Measurements from ENCODE around the gene AGRN.
"Not testable (repeated sequence)": the region's sequence is repeated elsewhere in the genome, so short reads cannot be mapped to it uniquely, and the experiment has no call there.

AGRN gene

DNA sequence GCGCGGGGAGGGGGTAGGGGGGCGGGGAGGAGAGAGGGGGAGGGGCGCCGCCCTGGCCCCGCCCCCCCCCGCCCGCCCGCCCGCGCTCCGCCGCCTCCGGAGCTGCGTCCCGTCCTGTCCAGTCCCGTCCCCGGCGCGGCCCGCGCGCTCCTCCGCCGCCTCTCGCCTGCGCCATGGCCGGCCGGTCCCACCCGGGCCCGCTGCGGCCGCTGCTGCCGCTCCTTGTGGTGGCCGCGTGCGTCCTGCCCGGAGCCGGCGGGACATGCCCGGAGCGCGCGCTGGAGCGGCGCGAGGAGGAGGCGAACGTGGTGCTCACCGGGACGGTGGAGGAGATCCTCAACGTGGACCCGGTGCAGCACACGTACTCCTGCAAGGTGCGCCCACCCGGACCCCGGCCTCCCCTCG lies at the start of gene AGRN:
Gene AGRN (plus strand): TSS at position 121 of the 405 bp plus-strand sequence. CDS start 53 bp downstream, at position 174.
- DNase-seq (ENCODE audit: low read depth in 2 of 2), result no peak

DNA sequence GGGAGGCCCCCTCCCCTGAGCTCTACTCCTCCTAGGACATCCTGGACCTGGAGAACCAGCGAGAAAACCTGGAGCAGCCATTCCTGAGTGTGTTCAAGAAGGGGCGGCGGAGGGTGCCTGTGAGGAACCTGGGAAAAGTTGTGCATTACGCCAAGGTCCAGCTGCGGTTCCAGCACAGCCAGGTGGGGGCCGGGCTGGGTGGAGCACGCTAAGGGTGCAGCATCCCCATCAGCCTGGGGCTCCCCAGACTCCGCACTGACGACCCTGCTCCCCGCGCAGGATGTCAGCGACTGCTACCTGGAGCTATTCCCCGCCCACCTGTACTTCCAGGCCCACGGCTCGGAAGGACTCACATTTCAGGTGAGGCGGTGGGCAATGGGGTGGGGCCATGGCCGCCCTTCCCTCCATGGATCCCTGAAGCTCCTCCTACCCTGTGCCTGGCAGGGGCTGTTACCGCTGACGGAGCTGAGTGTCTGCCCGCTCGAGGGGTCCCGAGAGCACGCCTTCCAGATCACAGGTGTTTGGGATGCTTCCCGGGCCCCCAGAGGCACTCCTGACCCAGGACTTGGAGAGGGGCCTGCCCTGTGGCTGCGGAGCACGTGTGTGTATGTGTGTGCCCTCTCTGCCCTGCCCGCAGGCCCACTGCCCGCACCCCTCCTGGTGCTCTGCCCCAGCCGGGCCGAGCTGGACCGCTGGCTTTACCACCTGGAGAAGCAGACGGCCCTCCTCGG lies 49.5 kb upstream of the AGRN start:
- no peak for DNase-seq (ENCODE audit: low read depth in 2 of 2)

DNA sequence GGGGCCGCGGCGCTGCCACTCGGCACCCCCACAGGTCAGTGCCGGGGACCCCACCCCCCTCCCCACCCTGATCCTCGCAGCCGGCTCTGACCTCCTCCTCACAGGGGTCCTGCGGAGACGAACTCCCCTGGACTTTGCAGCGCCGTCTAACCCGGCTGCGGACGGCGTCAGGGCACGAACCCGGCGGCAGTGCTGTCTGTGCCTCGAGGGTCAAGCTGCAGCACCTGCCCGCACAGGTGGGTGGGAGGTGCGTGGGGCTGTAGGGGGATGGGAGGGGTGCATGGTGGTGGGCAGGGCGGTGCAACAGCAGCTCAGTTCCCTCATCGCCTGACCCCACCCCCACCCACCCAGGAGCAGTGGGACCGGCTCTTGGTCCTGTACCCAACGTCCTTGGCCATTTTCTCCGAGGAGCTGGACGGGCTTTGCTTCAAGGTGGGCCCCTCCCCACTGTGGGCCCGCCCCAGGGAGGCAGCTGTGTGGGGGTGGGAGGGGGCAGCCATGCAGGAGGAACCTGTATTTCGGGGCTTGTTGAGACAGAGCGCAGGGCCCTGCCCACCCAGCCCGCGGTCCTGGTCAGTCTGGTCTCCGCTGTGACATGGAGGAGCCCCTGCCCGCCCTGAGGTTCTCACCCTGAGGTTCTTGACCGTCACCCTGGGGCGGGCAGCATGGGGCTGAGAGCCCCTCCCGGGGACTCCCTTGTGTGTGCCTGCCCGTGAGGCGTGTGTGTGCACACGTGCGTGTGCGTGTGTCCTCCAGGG lies 48.8 kb upstream of the AGRN start:
- DNase-seq (ENCODE audit: low read depth in 2 of 2), result no peak

DNA sequence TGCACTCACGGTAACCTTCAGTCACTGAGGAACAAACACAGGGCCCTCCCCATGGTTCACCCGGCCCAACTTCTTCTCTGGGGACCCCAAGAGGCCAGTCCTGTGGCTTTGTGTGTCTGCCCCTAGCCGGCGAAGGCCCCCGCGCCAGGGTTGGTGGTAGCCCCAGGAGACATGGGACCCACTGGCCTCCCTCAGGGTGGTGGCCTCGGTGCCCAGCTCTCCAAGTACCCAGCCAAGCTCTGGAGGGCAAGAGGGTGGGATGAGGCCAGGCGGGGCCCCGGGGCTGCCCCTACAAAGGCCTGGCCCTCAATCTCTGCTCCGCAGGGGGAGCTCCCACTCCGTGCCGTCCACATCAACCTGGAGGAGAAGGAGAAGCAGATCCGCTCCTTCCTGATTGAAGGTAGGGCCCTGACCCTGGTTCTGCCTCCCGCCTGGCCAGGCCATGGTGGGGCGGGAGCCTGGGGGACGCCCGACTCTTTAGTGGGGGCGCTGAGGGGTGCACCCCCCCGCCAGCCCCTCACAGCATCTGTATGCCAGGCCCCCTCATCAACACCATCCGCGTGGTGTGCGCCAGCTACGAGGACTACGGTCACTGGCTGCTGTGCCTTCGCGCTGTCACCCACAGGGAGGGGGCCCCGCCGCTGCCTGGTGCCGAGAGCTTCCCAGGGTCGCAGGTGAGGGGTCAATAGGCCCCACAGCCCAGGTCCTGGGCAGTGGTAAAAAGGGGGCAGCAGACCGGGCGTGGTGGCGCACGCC lies 48.0 kb upstream of the AGRN start:
- DNase-seq (ENCODE audit: low read depth in 2 of 2), result no peak

DNA sequence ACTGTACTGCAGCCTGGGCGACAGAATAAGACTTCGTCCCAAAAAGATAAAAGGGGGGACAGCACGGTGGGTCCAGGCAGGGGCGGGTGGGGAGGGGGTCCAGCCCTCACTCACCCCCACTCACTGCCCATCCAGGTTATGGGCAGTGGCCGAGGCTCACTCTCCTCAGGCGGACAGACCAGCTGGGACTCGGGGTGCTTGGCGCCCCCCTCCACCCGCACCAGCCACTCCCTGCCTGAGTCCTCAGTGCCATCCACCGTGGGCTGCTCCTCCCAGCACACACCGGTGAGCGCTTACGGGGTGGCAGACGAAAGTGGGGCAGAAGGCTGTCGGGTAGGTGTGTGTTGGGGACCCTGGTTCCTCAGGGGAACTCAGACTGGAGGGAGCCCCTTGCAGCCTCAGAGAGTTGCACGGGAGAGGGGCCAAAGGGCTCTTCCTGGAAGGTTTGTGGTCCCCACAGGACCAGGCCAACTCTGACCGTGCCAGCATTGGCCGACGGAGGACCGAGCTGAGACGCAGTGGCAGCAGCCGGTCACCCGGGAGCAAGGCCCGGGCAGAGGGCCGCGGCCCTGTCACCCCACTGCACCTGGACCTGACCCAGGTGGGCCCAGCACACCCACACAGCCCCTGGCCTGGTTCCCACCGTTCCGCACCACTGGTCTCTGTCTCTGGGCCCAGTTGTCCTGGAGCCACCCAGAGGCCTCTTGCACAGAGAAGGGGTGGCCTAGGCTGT lies 47.0 kb upstream of the AGRN start:
- no peak for DNase-seq (ENCODE audit: low read depth in 2 of 2)

DNA sequence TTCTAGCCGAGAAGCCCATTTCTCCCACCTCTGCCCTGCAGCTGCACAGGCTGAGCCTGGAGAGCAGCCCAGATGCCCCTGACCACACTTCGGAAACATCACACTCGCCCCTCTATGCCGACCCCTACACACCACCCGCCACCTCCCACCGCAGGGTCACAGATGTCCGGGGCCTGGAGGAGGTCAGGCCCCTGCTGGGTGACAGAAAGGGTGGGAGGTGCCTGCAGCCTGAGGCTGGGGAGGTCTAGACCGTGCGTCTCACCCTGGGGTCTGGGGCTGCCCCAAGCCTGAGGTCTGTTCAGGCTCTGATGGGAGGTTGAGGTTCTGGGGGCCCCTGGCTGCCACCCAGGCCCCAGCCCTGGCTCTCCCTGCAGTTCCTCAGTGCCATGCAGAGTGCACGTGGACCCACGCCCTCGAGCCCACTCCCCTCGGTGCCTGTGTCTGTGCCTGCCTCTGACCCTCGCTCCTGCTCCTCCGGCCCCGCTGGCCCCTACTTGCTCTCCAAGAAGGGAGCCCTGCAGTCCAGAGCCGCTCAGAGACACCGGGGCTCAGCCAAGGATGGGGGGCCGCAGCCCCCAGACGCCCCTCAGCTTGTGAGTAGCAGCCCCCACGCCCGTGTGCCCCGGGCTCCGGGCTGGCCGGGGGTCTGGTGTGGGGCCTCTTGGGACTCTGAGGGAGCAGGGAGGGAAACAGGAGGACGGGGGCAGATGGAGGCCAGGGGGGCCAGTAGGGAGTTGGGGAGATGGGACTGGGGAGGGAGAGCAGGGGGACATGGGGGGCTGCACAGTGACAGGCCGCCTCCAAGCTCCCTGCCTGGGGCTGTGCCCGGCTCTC lies 46.2 kb upstream of the AGRN start:
- DNase-seq (ENCODE audit: low read depth in 2 of 2), result no peak

DNA sequence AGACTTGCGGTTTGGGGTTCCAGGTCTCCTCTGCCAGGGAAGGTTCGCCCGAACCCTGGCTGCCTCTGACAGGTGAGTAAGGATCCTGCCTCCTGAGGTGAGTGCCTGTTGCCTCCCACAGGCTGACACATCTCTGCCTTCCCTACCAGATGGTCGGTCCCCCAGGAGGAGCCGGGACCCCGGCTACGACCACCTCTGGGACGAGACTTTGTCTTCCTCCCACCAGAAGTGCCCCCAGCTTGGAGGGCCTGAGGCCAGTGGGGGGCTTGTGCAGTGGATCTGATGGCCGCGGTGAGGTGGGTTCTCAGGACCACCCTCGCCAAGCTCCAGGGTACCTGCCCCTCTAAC lies 45.7 kb upstream of the AGRN start:
- DNase-seq (ENCODE audit: low read depth in 2 of 2), result no peak

DNA sequence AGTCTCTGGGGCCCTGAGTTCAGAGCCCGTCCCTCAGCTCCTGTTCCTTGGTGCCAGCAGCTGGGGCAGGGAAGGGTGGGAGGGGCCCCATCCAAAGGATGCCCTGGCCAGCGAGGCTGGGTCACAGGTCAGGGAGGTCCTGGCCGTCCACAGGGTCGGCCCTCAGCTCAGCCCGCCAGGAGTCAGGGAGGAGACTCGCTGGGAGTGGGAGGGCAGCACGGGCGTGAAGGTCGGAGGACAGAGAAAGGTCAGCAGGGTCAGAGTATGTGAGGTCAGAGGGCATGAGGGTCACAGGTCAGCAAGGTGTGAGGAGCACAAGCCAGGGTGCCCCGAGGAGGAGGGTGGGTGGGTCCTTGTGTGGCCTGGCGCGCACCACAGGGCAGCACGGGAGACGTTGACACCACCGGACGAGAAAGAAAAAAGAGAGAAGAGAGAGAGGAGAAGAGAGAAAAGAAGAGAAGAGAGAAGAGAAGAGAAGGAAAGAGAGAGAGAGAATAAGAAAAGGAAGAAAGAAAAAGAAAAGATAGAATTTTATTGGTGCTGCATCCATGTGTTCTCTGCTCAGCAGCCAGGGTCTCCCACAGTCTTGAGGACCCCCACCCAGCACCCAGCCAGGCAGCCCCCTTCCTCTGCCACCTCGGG lies 45.1 kb upstream of the AGRN start:
- no peak for DNase-seq (ENCODE audit: low read depth in 2 of 2)

DNA sequence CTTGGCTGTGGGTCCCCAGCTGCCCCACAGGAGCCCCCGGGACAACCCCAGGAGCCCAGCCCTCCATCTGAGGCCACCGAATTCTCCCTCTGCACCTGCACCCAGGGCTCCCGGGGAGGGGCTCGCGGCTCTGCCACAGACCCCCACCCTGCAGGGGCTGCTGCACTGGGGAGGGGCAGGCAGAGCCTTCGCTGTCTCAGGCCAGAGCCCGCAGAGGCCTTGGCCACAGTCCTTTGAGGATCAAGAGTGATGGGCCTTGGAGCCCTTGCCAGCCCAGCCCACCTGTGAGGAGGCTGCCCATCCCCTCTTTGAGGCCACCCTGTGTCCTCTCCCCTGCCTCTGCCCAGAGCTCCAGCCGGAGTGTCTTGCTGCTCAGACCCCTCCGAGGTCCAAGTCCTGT lies 44.6 kb upstream of the AGRN start:
- DNase-seq (ENCODE audit: low read depth in 2 of 2), result no peak

DNA sequence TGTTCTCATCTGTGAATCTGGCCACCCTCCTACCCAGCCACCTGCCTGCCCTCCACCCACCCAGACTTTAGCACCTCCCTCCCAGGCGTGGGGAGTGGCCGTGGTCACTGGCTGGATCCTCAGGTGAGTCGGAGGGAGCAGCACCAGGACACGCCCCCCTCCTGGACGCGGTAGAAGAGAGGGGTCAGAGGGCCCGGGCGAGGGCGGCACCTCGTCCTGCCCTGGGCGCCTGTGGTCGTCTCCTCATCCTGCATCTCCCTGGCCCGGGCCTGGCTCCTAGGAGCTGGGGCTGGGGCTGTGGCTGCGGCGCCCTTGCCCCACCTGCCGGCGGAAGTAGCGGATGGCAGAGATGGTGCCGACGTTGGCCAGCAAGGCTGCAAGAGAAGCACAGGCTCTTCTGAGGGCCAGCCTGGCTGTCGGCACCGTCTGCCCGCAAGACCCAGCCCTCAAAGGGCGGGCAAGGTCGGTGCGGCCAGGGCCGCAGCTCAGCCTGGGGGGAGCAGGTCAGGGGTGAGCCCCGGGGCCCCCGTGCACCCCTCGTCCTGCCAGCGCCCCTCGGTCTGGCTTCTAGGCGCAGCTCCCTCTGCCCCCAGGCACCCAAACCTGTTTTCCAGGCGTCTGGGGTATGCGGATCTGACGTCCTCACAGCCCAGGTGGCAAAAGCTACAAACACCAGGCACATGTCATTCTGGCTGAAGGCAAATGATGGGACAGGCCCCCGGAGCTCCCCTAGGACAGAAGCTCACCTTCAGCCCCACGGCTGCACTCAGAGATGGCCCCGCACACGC lies 43.8 kb upstream of the AGRN start:
- DNase-seq (ENCODE audit: low read depth in 2 of 2), result no peak

DNA sequence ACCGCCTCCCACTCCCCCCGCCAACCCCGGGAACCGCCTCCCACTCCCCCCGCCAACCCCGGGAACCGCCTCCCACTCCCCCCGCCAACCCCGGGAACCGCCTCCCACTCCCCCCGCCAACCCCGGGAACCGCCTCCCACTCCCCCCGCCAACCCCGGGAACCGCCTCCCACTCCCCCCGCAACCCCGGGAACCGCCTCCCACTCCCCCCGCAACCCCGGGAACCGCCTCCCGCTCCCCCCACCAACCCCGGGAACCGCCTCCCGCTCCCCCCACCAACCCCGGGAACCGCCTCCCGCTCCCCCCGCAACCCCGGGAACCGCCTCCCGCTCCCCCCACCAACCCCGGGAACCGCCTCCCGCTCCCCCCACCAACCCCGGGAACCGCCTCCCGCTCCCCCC lies 43.1 kb upstream of the AGRN start:
- DNase-seq (ENCODE audit: low read depth in 2 of 2), result not testable (repeated sequence)

DNA sequence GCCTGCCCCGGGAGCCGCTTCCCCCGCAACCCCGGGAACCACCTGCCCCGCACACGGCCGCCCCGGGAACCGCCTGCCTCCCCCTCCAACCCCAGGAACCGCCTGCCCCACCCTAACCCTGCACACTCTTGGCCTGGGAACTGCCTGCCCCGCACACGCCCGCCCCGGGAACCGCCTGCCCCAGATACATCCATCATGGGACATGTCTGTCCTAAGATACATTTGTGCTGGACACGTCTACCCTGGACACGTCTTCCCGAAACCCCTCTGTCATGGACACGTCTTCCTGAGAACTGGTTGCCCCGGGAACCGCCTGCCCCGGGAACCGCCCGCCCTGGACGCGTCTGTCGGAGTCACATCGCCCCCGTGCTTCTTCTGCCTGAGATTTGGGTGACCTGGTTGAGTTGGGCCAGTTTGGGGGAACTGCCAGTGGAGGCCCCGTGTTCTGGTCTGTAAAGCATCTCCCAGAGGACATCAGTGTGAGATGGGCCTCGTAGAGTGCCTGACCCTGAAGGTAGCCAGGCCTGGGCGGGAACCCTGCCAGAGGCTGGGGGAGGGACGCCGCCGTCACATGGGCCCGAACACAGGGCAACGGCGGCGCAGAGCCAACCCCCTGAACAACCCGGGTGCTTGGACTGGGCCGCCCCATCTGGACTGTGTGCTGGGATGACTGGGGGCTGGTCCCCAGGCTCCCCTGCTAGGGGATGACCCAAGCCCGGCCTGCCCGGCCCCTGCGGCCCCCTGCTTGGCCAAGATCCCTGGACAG lies 41.7 kb upstream of the AGRN start:
- no peak for DNase-seq (ENCODE audit: low read depth in 2 of 2)

DNA sequence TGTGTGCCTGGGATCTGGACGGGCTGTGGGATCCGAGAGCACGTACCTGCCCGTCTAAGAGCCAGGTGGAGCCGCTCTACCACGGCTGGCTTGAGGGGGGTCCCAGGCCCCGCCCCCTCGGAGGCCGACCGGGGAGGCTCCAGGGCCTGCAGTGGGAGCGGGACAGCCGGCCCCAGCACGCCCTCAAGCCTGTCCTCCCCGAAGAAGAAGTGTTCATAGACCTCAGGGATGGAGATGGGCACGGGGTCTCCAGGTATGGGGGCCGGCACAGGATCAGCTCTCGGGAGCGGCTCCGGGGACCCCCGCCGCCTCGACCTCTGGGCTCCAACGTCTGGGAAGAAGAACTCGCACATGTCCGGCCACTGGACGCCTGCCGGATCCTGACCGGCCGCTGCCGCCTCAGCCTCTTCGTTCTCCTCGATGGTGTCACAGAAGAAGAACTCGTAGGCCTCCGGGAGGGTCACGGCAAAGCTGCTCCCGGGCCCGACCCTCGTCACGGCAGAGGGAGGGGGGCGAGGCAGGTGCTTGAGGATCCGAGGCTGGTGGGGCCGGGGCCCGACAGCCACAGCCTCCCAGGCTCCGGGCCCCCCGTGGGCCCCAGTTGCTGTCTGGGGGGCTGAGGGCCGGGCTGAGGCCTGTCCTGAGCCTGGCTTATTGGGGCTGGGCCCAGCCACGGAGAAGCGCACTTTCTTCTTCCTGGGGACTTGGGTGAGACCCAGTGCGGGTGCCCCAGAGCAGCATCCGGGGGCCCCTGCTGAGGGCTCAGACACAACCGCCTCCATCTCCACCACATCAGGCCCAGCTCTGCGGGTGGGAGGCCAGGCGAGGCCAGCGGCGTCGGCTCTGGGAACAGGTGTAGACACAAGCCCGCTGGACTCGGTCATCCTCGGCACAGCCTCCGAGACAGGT lies 40.8 kb upstream of the AGRN start:
- DNase-seq (ENCODE audit: low read depth in 2 of 2), result no peak

DNA sequence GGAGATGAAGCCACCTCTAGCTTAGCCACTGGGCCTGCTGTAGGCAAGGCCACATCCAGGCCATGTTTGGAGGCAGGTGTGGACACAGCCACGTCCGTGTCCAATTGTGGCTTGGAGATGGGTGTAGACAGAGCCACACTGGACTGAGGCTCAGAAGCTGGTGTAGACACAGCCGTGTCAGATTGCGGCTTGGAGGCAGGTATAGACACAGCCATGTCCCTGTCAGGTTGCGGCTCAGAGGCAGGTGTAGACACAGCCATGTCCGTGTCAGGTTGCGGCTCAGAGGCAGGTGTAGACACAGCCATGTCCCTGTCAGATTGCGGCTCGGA lies 40.2 kb upstream of the AGRN start:
- no peak for DNase-seq (ENCODE audit: low read depth in 2 of 2)

DNA sequence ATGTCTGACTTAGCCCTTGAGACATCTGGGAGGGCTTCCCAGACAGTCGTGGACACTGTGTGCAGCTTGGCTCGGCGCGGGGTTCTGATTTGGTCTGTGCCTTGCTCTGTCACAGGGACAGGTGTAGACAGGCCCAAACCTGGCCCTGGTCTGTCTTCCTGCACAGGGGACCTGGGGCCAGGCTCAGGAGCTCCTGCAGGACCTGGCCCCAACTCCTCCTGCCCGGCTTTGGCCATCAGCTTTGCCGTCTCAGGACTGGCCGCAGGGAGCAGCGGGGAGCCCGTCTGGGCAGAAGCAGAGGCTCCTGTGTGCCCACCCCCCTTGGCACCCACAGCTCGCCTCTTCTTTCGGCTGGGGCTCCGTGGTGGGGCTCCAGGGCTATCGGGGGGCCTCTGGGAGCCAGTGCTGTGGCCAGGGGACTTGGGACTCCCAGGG lies 39.8 kb upstream of the AGRN start:
- DNase-seq (ENCODE audit: low read depth in 2 of 2), result no peak

DNA sequence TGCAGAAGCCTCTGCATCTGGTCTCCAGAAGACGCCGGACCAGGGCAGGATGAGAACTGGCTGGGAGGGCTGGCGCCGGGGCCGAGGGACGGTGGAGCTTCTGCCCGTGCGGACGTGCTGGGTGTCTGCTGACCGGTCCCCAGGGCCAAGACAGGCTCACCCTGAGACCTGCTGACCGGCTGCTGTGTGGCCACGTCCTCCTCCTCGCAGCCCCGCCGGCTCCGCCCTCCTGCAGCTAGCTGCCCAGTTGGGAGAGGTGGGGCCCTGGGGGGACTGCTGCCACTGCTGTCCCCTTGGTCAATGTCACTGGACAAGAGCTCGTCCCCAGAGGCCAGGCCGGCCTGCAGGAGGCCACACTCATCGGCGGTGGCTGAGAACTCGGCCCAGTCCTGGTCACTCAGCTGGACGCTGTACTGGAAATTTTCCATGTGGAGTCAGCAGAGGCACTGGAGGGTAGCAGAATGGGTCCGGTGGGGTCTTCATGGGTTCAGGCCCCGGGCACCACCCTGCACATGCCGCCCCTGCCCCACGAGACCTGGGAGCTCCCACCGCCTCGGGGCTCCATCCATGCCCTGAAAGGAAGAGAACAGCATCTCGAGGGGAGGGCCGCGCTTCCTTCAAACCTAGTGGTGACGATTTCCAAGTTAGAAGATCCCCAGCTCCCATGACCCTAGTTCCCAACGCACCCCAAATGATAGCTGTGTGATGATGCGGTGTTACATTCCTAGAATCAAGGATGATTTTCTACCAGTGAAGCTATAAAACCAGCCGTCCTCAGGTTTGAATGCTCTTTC lies 39.1 kb upstream of the AGRN start:
- DNase-seq (ENCODE audit: low read depth in 2 of 2), result no peak

DNA sequence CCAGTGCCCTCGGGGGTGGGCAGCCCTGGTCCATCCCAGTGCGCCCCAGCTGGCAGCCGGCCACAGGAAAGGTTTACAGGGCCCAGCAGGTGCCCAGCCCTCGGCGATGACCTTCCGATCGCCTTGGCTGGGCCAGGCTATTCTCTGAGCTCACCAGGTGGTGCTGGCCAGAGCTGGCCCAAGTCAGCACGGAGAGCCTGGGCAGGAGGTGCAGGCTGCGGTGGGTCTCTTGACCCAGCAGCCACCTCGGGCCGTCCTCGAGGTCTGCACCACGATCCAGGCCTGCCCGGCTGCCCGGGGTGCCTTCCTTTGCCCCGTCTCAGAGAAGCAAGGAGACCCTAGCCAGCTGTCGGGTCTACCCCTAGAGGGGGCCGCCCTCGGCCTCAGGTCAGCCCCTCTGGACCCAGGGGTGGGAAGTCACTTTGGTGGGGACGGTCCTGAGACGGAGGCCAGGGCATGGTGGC lies 38.4 kb upstream of the AGRN start:
- DNase-seq (ENCODE audit: low read depth in 2 of 2), result no peak
